Activated CD4-positive, CD25-positive, alpha-beta regulatory T cell (primary cell): ENCODE data around the gene KCNN4.
"Not testable (repeated sequence)": the region's sequence is repeated elsewhere in the genome, so short reads cannot be mapped to it uniquely, and the experiment has no call there.

ENCODE experiments used
- DNase-seq, 4 experiments: peaks; one replicate each; lab custom pipeline; 2025; lab: John Stamatoyannopoulos, UW

Gene KCNN4

GRCh38 chr19:43798546-43799409 is 18.0 kb upstream of the KCNN4 start:
- DNase-seq, result peak in 1 of 4 experiments; percentile 18

GRCh38 chr19:43798026-43798545 is 17.3 kb upstream of the KCNN4 start:
- no peak for DNase-seq

GRCh38 chr19:43797556-43797955 is 16.8 kb upstream of the KCNN4 start:
- no peak for DNase-seq

GRCh38 chr19:43797118-43797517 is 16.3 kb upstream of the KCNN4 start:
- DNase-seq, result no peak

- DNase-seq, result no peak
Observed at GRCh38 chr19:43790587-43790986, 9.8 kb upstream of the KCNN4 start.

- DNase-seq, result no peak
Observed at GRCh38 chr19:43789029-43789428, 8.3 kb upstream of the KCNN4 start.

- no peak for DNase-seq
Observed at GRCh38 chr19:43786665-43787064, 5.9 kb upstream of the KCNN4 start.

- DNase-seq, result peak in 1 of 4 experiments; percentile 18
Observed at GRCh38 chr19:43784981-43785808, 4.4 kb upstream of the KCNN4 start.

GRCh38 chr19:43784241-43784980 is 3.6 kb upstream of the KCNN4 start:
- DNase-seq, result peak; percentile 21 to 42 (median 37)

- DNase-seq, result no peak
Observed at GRCh38 chr19:43783636-43784035, 2.9 kb upstream of the KCNN4 start.

GRCh38 chr19:43782689-43783231 is 2.0 kb upstream of the KCNN4 start:
- DNase-seq, result no peak

- no peak for DNase-seq
Observed at GRCh38 chr19:43782311-43782660, 1.5 kb upstream of the KCNN4 start.

GRCh38 chr19:43781630-43782310 is 997 bp upstream of the KCNN4 start:
- DNase-seq, result no peak

GRCh38 chr19:43779820-43780219 is 953 bp downstream of the KCNN4 start:
- no peak for DNase-seq

GRCh38 chr19:43779147-43779819 is 1.5 kb downstream of the KCNN4 start:
- DNase-seq, result no peak

GRCh38 chr19:43778651-43779050 is 2.1 kb downstream of the KCNN4 start:
- DNase-seq, result no peak

- DNase-seq, result no peak
Observed at GRCh38 chr19:43777163-43777695, 3.5 kb downstream of the KCNN4 start.

- peak in 2 of 4 experiments; percentile 21 to 29 for DNase-seq
Observed at GRCh38 chr19:43776286-43776685, 4.5 kb downstream of the KCNN4 start.

- no peak for DNase-seq
Observed at GRCh38 chr19:43775299-43775890, 5.4 kb downstream of the KCNN4 start.

- not testable (repeated sequence) for DNase-seq
Observed at GRCh38 chr19:43774940-43775258, 5.9 kb downstream of the KCNN4 start.
